HG03095 (cell line): ENCODE measurements around the gene GIMD1.
"Not testable (repeated sequence)": the region's sequence is repeated elsewhere in the genome, so short reads cannot be mapped to it uniquely, and the experiment has no call there.

Experiments used
- ATAC-seq: cut with Tn5 transposase; IDR thresholded peaks from one replicate; pipeline ENCODE4 v1.9.1; 2021; ENCODE audit warnings: moderate library complexity; ENCODE audit not compliant: unreplicated experiment

The GIMD1 gene

DNA sequence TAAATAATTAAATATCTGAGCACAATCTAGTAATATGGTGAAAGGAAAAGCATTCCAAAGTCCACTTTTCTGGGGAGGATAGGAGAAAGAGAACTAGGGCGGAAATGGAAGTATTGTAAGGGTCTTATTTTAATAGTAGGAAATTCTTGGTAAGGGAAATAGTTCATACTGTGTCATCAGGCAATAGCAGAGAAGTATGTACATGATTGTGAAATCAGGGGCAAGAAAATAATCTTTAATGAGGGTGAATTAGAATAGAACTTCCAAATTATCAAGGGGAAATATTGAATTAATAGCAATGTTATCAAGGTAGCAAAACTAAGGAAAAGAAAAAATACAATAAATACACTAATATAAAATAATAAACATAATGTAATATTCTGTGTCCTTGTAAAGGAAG, 14.8 kb downstream of the GIMD1 start:
- no peak for ATAC-seq

DNA sequence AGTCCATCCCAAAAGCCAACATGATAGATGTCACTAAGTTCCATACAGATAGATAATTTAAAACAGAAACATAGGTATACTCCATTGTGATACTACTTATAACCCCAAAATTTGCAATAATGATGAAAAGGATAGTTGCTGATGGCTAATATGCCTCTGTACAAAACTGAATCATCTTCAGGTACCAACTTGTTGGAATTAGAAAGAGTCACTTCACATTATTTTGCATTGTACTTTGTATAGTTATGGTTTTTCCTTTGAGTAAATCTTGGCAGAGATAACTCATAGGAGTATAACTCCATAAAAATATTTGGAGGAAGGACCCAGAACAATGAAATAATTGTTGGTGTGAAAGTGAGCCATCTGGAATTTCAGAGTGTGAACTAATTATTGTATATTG, 17.6 kb downstream of the GIMD1 start:
- ATAC-seq = no peak

DNA sequence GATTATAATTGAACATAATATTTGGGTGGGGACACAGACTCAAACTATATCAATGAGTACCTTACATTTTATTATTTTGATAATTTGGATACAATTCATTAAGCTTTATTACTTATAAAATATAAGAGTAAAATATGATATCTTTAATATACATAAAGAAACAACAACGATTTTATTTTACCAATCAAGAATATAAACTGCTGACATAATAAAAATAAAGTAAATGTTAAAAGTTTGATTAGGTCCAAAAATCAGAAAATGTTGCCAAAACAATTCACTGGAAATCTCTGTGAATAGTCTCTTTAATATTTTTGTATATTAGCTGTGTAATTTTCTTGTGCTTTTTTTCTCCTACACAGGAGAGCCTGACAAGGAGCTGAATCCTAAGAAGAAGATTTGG, 21.4 kb downstream of the GIMD1 start:
- no peak for ATAC-seq

DNA sequence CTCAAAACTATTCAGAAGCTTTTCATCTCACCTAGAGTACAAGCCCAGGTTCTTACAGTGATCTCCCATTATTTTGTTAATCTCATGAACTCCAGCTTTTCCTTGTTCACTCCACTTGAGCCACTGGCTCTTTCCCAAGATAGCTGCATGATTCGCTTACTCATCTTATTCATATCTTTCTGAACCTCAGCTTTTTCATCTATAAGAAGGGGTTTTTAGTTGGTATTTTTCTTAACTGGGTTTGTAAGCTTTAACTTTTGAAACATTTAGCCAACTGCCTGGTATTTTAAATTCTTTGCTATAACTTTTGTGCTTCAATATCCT, 24.0 kb downstream of the GIMD1 start:
- ATAC-seq = no peak

DNA sequence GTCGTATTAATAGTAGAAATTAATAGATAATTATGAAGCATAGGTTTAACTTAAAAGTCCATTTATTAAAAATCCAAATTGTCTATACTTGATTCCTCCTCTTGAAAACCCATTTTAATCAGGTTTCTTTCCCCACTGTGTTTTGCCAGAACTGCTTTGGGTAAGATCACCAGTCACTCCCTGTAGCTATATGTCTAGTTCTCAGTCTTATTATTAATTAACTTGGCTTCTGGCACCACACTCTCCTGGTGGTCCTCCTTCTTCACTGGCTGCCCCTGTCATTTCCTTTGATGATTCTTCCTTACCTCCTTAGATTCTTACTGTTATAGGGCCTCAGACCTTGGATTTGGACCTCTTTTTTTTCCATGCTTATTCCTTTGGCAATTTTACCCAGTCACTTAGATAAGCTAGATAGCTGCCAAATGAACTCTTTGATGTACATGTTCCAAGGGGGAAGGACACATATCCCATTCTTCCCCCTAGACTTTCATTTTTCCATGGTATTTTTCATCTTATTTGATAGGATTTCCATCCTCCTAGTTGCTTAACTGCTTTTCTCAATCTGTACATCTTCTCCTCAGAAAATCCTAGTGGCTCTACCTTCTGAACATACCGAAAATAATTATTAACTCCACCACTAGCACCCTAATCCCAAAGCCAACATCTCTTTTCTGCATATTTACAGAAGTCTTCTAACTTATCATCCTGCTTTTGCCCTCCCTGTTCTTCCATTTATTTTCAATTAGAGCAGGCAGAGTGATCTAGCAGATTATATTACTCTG, 24.5 kb downstream of the GIMD1 start:
- no peak for ATAC-seq

DNA sequence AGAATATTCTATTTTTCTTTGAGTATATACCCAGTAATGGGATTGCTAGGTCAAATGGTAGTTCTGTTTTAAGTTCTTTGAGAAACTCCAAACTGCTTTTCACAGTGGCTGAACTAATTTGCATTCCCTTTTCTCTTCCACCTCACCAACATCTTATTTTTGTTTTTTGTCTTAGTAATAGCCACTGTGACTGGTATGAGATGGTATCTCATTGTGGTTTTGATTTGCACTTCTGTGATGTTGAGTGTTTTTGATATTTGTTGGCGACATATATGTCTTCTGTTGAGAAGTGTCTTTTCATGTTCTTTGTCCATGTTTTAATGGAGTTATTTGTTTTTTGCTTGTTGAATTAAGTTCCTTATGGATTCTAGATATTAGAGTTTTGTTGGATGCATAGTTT, 27.8 kb downstream of the GIMD1 start:
- ATAC-seq = no peak

DNA sequence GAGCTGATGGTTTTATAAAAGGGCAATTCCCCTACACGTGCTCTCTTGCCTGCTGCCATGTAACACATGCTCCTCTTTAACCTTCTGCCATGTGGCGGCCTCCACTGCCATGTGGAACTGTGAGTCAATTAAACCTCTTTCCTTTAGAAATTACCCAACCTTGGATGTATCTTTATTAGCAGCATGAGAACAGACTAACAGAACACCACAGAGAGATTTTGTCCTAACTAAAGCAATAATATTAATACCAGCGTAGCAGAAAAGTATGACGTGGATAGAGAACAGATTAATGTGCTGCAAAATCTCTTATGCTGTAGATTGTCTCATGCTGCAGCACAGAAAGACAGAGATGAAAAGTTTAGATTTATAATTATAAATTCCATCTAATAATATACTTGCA, 29.1 kb downstream of the GIMD1 start:
- no peak for ATAC-seq

DNA sequence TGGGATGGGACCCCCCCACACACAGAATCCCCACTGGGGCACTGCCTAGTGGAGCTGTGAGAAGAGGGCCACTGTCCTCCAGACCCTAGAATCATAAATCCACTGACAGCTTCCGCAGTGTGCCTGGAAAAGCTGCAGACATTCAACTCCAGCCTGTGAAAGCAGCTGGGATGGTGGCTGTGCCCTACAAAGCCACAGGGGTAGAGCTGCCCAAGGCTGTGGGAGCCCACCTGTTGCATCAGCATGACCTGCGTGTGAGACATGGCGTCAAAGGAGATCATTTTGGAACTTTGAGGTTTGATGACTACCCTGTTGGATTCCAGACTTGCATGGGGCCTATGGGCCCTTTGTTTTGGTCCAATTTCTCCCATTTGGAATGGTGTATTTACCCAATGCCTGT, 29.9 kb downstream of the GIMD1 start:
- ATAC-seq = no peak

DNA sequence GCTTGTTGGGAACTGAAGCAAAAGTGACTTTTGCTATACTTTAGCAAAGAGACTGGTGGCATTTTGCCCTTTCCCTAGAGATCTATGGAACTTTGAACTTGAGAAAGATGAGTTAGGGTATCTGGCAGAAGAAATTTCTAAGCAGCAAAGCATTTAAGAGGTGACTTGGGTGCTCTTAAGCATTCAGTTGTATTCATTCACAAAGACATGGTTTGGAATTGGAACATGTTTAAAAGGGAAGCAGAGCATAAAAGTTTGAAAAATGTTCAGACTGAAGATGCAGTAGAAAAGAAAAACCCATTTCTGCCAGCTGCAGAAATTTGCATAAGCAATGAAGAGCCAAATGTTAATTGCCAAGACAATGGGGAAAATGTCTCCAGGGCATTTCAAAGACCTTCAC, 30.7 kb downstream of the GIMD1 start:
- ATAC-seq = no peak

DNA sequence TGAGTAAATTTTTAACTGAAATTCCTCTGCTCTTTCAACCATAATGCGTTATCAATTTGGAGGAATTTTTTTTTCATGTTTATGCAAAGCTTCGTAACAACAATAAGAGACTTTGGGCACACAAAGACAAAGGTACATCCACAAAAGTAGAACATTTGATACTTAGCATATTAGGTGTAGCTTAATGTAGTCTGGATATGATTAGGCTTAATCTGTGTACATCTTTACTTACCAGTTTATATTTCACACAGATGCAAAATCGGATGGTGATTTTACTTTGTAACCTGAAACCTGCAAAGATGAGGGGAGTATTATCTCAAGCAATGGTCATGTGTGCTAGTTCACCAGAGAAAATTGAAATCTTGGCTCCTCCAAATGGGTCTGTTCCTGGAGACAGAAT, 32.0 kb downstream of the GIMD1 start:
- no peak for ATAC-seq

DNA sequence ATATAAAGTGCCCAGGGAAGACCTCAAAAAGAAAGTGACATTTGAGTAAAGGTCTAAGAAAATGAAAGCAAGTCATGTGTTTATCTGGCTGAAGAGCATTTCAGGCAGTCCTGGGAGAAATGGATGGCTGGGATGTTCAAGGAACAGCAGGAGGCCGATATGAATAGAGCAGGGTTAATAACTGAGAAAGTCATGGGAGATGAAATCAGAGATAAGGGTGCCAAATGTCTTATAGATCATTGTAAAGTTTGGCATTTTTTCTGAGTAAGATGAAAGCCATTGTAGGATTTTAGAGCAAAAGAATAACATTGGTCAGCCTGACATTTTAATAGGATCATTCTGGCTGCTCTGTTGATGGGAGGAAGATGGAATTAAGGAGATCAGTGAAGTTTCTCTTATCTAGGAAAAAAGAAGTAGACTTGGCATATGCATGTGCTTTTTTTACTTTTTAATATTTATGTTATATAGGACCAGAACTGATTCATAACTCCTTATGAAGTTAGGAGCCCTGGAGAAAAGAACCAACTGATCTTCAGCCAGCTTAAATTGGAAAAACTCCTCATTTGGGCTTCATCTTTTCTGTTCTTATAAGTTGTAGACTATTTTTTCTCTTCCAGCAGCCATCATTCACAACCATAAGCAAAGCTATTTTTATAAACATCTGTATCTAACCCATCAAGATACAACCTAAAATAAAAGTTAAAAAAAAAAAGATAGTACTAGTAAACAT, 33.7 kb downstream of the GIMD1 start:
- no peak for ATAC-seq

DNA sequence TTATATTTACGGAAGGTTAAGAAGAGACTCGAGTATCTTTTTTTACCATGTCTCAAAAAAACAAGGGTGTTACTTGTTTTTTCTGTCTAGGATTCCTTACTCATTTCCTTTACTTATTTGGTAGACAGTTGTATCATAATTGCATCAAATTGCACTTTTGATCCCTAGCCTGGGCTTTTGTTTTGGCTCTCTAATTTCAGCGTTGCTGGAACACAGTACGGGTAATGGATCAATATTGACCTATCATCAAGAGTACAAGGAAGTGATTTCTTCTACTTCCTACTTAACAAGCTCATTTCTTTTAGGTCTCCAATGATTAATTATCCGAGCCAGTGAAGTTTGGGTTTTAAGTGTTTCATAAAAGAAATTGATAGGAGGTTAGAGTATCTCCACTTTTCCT, 35.4 kb downstream of the GIMD1 start:
- ATAC-seq = no peak

DNA sequence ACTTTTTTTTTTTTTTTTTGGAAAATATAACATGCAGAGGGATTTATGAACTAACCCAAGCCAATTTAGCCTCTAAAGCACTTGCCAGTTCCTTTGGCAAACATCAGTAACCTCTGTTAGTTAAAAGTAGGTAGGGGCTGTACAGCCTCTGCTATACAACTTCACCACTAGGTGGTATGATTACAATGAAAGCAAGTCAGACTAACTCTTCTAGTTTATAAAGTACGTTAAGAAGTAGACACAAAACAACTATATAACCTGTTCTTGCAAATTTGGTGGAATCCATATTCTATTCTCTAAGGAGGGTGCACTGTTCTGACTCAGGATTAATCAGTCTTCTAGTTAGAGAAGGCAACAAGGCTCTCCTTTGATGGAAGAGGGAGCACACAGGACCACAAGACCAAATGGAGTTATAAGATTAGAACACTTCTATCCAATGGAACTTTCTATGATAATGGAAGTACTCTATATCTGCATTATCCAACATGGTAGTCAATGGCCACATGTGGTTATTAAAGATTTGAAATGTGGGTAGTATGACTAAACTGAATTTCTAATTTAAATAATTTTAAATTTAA, 39.4 kb downstream of the GIMD1 start:
- ATAC-seq = peak; percentile 92

DNA sequence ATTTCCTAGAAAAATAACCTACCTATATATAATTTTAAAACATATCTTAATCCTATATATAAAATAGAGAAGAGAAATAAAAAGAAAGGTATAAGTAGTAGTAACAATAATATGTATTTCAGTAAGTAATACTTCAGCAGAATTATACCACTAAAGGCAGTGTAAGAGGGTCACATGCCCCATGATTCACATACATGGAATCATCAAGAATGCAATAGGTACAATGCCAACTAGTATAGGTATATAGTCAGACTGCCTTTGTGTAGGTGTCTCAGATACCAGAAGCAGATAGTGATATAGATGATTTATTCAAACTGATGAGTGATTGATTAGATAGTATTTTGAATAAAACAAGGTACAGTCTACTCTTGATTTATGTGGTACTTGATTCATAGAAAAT, 42.8 kb downstream of the GIMD1 start:
- ATAC-seq = no peak

DNA sequence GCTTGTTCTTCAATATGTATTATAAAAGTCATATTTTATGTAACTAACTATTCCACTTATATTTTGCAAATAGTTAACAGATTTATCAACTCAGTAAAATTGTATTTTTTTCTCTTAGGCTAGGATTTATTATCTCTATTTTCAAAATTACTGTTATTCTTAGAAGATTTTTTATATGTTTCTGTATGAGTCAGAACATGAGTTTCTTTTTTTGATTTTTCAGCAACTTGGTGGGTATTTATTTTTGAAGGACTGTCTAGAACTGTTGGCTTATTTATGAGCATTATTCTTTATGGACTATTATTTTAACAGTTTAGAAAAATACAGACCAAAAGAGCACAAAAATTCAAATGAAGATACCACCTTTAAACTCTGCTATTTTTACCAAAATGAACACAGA, 45.5 kb downstream of the GIMD1 start:
- ATAC-seq = no peak

DNA sequence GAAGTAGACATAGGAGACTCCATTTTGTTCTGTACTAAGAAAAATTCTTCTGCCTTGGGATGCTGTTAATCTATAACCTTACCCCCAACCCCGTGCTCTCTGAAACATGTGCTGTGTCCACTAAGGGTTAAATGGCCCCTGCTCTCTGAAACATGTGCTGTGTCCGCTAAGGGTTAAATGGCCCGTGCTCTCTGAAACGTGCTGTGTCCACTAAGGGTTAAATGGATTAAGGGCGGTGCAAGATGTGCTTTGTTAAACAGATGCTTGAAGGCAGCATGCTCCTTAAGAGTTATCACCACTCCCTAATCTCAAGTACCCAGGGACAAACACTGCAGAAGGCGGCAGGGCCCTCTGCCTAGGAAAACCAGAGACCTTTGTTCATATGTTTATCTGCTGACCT, 46.8 kb downstream of the GIMD1 start:
- ATAC-seq = not testable (repeated sequence)

DNA sequence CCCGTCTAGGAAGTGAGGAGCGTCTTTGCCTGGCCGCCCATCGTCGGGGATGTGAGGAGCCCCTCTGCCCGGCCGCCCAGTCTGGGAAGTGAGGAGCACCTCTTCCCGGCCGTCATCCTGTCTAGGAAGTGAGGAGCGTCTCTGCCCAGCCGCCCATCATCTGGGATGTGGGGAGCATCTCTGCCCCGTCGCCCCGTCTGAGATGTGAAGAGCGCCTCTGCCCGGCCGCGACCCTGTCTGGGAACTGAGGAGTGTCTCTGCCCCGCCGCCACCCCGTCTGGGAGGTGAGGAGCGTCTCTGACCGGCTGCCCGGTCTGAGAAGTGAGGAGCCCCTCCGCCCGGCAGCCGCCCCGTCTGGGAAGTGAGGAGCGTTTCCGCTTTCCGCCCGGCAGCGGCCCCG, 47.4 kb downstream of the GIMD1 start:
- ATAC-seq = not testable (repeated sequence)

DNA sequence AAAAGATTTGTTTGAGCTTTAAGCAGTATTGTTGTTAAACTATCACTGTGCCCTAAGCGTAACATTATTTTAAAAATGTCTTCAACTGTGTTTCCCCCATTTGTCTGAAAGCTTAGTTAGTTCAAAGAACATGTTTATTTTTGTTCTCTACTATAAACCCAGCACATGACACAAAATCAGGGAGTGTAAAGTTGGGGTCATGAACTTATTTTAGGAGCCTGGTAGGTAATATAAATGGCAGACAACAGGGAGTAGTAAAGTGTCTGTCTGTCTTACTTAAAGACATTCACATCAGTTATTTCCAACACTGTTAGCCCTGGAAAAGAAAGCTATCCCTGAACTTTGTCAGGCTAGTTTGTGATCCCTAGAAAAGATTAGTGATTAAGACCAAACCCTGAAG, 48.3 kb downstream of the GIMD1 start:
- ATAC-seq = no peak

DNA sequence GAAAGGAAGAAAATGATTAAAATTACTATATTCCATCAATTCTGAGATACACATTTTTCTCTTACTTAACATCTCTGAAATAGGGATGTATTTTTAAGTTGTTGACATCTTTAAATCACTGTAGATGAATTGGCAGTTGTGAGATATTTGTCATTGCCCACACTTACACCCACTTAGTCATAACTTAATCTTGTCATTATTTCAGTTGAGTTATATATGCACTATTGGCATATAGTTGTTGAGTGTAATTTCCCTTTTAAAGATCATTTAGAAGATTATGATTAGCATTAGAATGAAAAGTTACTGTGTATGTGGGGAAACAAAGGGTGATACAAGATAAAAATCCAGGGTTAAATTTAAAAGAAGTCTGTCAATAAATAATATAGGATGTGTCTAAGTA, 50.1 kb downstream of the GIMD1 start:
- no peak for ATAC-seq

DNA sequence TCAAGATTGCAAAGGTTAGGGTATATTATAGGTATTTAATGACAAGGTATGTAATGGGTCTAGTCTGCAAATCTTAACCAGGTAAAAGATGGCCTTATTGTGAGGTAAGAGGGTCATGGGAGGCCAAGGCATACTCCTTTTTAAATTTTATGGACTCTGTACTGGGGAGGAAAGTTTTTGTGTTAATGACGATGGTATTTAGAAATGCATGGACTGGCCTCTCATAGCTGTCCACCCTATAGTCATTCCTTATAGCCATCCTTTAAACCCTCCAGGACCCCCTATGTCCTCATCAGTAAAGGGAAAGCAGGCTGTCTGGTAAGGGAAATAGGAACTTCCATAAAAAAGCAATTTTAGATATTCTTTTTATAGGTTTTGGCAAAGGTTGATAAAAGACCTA, 50.8 kb downstream of the GIMD1 start:
- ATAC-seq = no peak

DNA sequence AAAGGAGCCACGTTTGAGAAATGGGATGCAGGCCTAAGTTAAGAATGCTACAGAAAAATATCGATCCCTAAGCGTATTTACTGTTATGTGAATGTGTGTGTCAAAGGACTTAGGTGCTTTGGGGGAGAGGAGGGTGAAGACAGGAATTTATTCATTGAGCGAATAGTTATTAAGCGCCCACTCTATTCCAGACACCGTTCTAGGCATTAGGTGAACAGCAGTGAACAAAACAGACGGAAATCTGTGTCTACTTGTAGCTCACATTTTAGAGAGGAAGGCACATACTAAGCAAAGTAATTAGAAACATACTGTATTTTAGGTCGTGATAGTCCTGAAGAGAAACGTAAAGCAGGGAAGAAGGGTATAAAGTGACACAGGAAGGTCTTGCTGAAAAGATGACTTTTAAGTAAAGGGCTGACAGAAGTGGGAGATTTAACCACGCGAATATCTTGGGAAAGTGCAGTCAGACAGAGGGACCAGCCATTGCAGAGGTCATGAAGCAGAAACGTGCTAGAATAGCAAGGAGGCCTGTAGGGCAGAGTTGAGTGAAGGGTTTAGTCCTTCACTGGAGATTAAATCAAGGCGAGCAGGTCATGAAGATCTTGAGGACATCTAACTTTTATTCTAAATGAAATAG, 51.7 kb downstream of the GIMD1 start:
- ATAC-seq = peak; percentile 3
